Omental fat pad (tissue), 4 donors: Measurements from ENCODE around the gene STK31. TPM values are rescaled to one million over a fixed set of nuclear protein-coding genes. Genes with fewer than 3 reads are reported as not detected.
"Not testable (repeated sequence)": the region's sequence is repeated elsewhere in the genome, so short reads cannot be mapped to it uniquely, and the experiment has no call there.

Experiments
- ATAC-seq: fragments of 150-250 bp; one replicate; pipeline ENCODE4 v1.9.1; 2016; ENCODE audit warnings: mild to moderate bottlenecking, moderate library complexity; ENCODE audit not compliant: low FRiP score
- DNase-seq: peaks from one replicate; pipeline ENCODE4 v3.0.0-alpha.2; 2019; ENCODE audit warnings: low spot score
- CTCF ChIP-seq, 3 donors: fragments of 450-650 bp; IDR thresholded peaks; one replicate each; pipeline ENCODE4 v1.5.1; 2016 to 2017; ENCODE audit warnings: antibody characterized with exemption in 3 of 3, mild to moderate bottlenecking in 3 of 3, moderate library complexity in 2 of 3
- total RNA-seq, 4 donors: library from RNA; depleted of rRNA; stranded (reverse); fragments of >200 nt; gene quantifications; one replicate each; pipeline ENCODE4 v1.1.0, GENCODE V29; 2016

STK31 gene
- total RNA-seq, 4 donors from 2014 or later: 0.19 to 0.84 (median 0.34) TPM

- ATAC-seq (no peak), DNase-seq (no peak)
- no peak for TF ChIP-seq CTCF (IDR thresholded peaks at IDR 0.05)
These were observed 92.8 kb downstream of the STK31 start for GRCh38 chr7:23802720-23803397.

GRCh38 chr7:23804707-23805106 is 94.7 kb downstream of the STK31 start:
- no peak for TF ChIP-seq CTCF (IDR thresholded peaks at IDR 0.05)
- ATAC-seq (no peak), DNase-seq (no peak)

- ATAC-seq (no peak), DNase-seq (no peak)
- TF ChIP-seq CTCF (IDR thresholded peaks at IDR 0.05): no peak
These were observed 98.4 kb downstream of the STK31 start for GRCh38 chr7:23808421-23808820.

- TF ChIP-seq CTCF (IDR thresholded peaks at IDR 0.05): no peak
- no peak for DNase-seq
- ATAC-seq: no peak
These were observed 100.1 kb downstream of the STK31 start for GRCh38 chr7:23810099-23810498.

- ATAC-seq (no peak), DNase-seq (no peak)
- no peak for TF ChIP-seq CTCF (IDR thresholded peaks at IDR 0.05)
These were observed 101.5 kb downstream of the STK31 start for GRCh38 chr7:23811540-23811939.

- ATAC-seq, DNase-seq: not testable (repeated sequence)
These were observed 118.1 kb downstream of the STK31 start for GRCh38 chr7:23828125-23828524.

- ATAC-seq, DNase-seq: not testable (repeated sequence)
These were observed 122.7 kb downstream of the STK31 start for GRCh38 chr7:23832733-23833132.

- DNase-seq: no peak
- no peak for TF ChIP-seq CTCF (IDR thresholded peaks at IDR 0.05)
- no peak for ATAC-seq
These were observed 123.4 kb downstream of the STK31 start for GRCh38 chr7:23833405-23833804.

GRCh38 chr7:23844837-23845236 is 134.8 kb downstream of the STK31 start:
- ATAC-seq: not testable (repeated sequence)

More at GRCh38 chr7:23844837-23845236, 134.8 kb downstream of the STK31 start:
- not testable (repeated sequence) for DNase-seq
